Measurements from ENCODE around the gene CDV3. TPM values are rescaled to one million over a fixed set of nuclear protein-coding genes. Genes with fewer than 3 reads are reported as not detected.
"Not testable (repeated sequence)": the region's sequence is repeated elsewhere in the genome, so short reads cannot be mapped to it uniquely, and the experiment has no call there.

CDV3 gene
- 100 to 1,000 TPM; 124 to 160 TPM for total RNA-seq
- long read RNA-seq, donor 1, transcript CDV3-201 (5 exons, 3,307 nt), result minor isoform, 5 of 41 reads
- long read RNA-seq, donor 1, transcript CDV3-203 (5 exons, 955 nt), result major isoform, 7 of 41 reads
- long read RNA-seq, donor 1, partial matches to known transcripts, result 5 of 41 reads
- long read RNA-seq, donor 1, other reads (novel, unspliced or antisense), result 24 of 41 reads
- long read RNA-seq, donor 2, partial matches to known transcripts, result 4 of 18 reads
- long read RNA-seq, donor 2, other reads (novel, unspliced or antisense), result 13 of 18 reads

- intact Hi-C loops (cut with DNase I), result loop anchor here (5.0 to 10.0 kb wide), 4 partner anchors 99 to 1041 kb away; partner anchors contain the start of genes ANAPC13 (in 1 of the 2), CEP63 (in 1 of the 2) and NPHP3 (in 1 of the 2)
- DNase-seq (ENCODE audit: low spot score), result no peak
Observed at GRCh38 chr3:133573629-133574194, at the start of gene CDV3. Gene CDV3 (plus strand): TSS chr3:133573686. CDS start chr3:133574045, 359 bp downstream.

- intact Hi-C loops (cut with DNase I); DNase-seq (ENCODE audit: low spot score): not testable (repeated sequence)
Observed at GRCh38 chr3:133523758-133524157, 49.7 kb upstream of the CDV3 start.

GRCh38 chr3:133525435-133525834, 48.1 kb upstream of the CDV3 start:
- intact Hi-C loops (cut with DNase I), result no loop called here
- no peak for DNase-seq (ENCODE audit: low spot score)

- no peak for DNase-seq (ENCODE audit: low spot score)
- intact Hi-C loops (cut with DNase I), result no loop called here
Observed at GRCh38 chr3:133527081-133527715, 46.3 kb upstream of the CDV3 start.

GRCh38 chr3:133529809-133530208, 43.7 kb upstream of the CDV3 start:
- no peak for DNase-seq (ENCODE audit: low spot score)
- intact Hi-C loops (cut with DNase I), result no loop called here

- no peak for DNase-seq (ENCODE audit: low spot score)
- intact Hi-C loops (cut with DNase I), result no loop called here
Observed at GRCh38 chr3:133531981-133532380, 41.5 kb upstream of the CDV3 start.

- intact Hi-C loops (cut with DNase I), result no loop called here
- DNase-seq (ENCODE audit: low spot score), result no peak
Observed at GRCh38 chr3:133532951-133533350, 40.5 kb upstream of the CDV3 start.

GRCh38 chr3:133535971-133536881, 37.3 kb upstream of the CDV3 start:
- DNase-seq (ENCODE audit: low spot score), result no peak
- intact Hi-C loops (cut with DNase I), result loop anchor here in 1 of 2 donors (2.0 kb wide), 1 partner anchor 33 kb away; no protein-coding TSS in a partner anchor

- intact Hi-C loops (cut with DNase I); DNase-seq (ENCODE audit: low spot score): not testable (repeated sequence)
Observed at GRCh38 chr3:133537131-133537530, 36.4 kb upstream of the CDV3 start.

- intact Hi-C loops (cut with DNase I), result no loop called here
- no peak for DNase-seq (ENCODE audit: low spot score)
Observed at GRCh38 chr3:133538154-133538553, 35.3 kb upstream of the CDV3 start.

GRCh38 chr3:133540896-133541674, 32.4 kb upstream of the CDV3 start:
- no peak for DNase-seq (ENCODE audit: low spot score)
- intact Hi-C loops (cut with DNase I), result no loop called here

- DNase-seq (ENCODE audit: low spot score), result no peak
- intact Hi-C loops (cut with DNase I), result no loop called here
Observed at GRCh38 chr3:133542871-133543270, 30.6 kb upstream of the CDV3 start.

GRCh38 chr3:133544983-133545382, 28.5 kb upstream of the CDV3 start:
- DNase-seq (ENCODE audit: low spot score); intact Hi-C loops (cut with DNase I): not testable (repeated sequence)

- DNase-seq (ENCODE audit: low spot score), result no peak
Observed at GRCh38 chr3:133547432-133548041, 25.9 kb upstream of the CDV3 start.

GRCh38 chr3:133548090-133548489, 25.4 kb upstream of the CDV3 start:
- intact Hi-C loops (cut with DNase I), result no loop called here
- DNase-seq (ENCODE audit: low spot score), result peak; percentile 12

More at GRCh38 chr3:133547432-133548041, 25.9 kb upstream of the CDV3 start:
- intact Hi-C loops (cut with DNase I), result no loop called here

GRCh38 chr3:133549565-133549964, 23.9 kb upstream of the CDV3 start:
- intact Hi-C loops (cut with DNase I), result no loop called here
- no peak for DNase-seq (ENCODE audit: low spot score)

- DNase-seq (ENCODE audit: low spot score); intact Hi-C loops (cut with DNase I): not testable (repeated sequence)
Observed at GRCh38 chr3:133551589-133551988, 21.9 kb upstream of the CDV3 start.

GRCh38 chr3:133561679-133562078, 11.8 kb upstream of the CDV3 start:
- no peak for DNase-seq (ENCODE audit: low spot score)
- intact Hi-C loops (cut with DNase I), result no loop called here
